OCI-LY7 (cell line): ENCODE data around the gene FLAD1. TPM values are rescaled to one million over a fixed set of nuclear protein-coding genes. Genes with fewer than 3 reads are reported as not detected.
A peak's percentile ranks its signal among the peaks of the same experiment; 100 is the strongest.

Source experiments
- BruUV-seq: library from RNA; stranded (reverse); fragments of 400-500 nt; replicated peaks from 2 replicates; lab custom pipeline; 2021; lab: Mats Ljungman, UMichigan
- CTCF ChIA-PET: fragments of 300-600 bp; sonication (Branson Sonifier 250); formaldehyde crosslinking; loops from one replicate; lab custom pipeline; 2022; ENCODE audit warnings: antibody characterized with exemption; ENCODE audit not compliant: unreplicated experiment; lab: Charles Lee
- POLR2A ChIA-PET: fragments of 300-600 bp; sonication (Branson Sonifier 250); formaldehyde crosslinking; loops from one replicate; lab custom pipeline; 2022; ENCODE audit warnings: antibody characterized with exemption; lab: Charles Lee
- DNase-seq: peaks from one replicate; pipeline ENCODE4 v3.0.0-alpha.2; 2015; ENCODE audit warnings: low spot score
- H2AFZ ChIP-seq: fragments of 200-600 bp; sonication (generic), shearing (Covaris generic); 2 replicates; pipeline ENCODE4 v1.6.1; 2014; ENCODE audit warnings: mild to moderate bottlenecking, antibody characterized with exemption, low read length, moderate library complexity
- H3K27ac ChIP-seq: fragments of 200-600 bp; sonication (generic); 2 replicates; pipeline ENCODE4 v1.5.1; 2014; ENCODE audit warnings: mixed run types, low read depth, mild to moderate bottlenecking, moderate library complexity, low read length, inconsistent platforms; ENCODE audit not compliant: poor library complexity, severe bottlenecking
- H3K36me3 ChIP-seq: fragments of 200-600 bp; sonication (generic); 2 replicates; pipeline ENCODE4 v1.6.1; 2014; ENCODE audit warnings: mild to moderate bottlenecking, antibody characterized with exemption, low read length, moderate library complexity, mixed read lengths; ENCODE audit not compliant: insufficient read depth
- H3K4me1 ChIP-seq: fragments of 200-600 bp; sonication (generic); 2 replicates; pipeline ENCODE4 v1.5.1; 2014; ENCODE audit warnings: mild to moderate bottlenecking, low read length; ENCODE audit not compliant: insufficient read depth, poor library complexity, severe bottlenecking
- H3K4me2 ChIP-seq: fragments of 200-600 bp; sonication (generic); 2 replicates; pipeline ENCODE4 v1.6.1; 2014; ENCODE audit warnings: mild to moderate bottlenecking, low read length
- H3K4me3 ChIP-seq: fragments of 200-600 bp; sonication (generic); 2 replicates; pipeline ENCODE4 v1.5.1; 2014; ENCODE audit warnings: mild to moderate bottlenecking, low read depth, low read length; ENCODE audit not compliant: poor library complexity, severe bottlenecking
- H3K79me2 ChIP-seq: fragments of 200-600 bp; sonication (generic); 2 replicates; pipeline ENCODE4 v1.6.1; 2016; ENCODE audit warnings: low read depth, mild to moderate bottlenecking, low read length, moderate library complexity, mixed read lengths; ENCODE audit not compliant: insufficient read depth
- H3K9me2 ChIP-seq: fragments of 200-600 bp; sonication (generic); 2 replicates; pipeline ENCODE4 v1.6.1; 2016; ENCODE audit warnings: mild to moderate bottlenecking, low read length, mixed read lengths; ENCODE audit not compliant: insufficient read depth
- H3K9me3 ChIP-seq: fragments of 200-600 bp; sonication (generic); 2 replicates; pipeline ENCODE4 v1.6.1; 2014; ENCODE audit warnings: mild to moderate bottlenecking, mixed run types, low read length, mixed read lengths
- H4K20me1 ChIP-seq: fragments of 200-600 bp; sonication (generic); 2 replicates; pipeline ENCODE4 v1.6.1; 2014; ENCODE audit warnings: mild to moderate bottlenecking, antibody characterized with exemption, low read length, moderate library complexity, mixed read lengths; ENCODE audit not compliant: insufficient read depth
- CTCF ChIP-seq: fragments of 200-600 bp; sonication (generic); conservative IDR thresholded peaks from 2 replicates; pipeline ENCODE4 v1.5.1; 2014; ENCODE audit warnings: mild to moderate bottlenecking, antibody characterized with exemption, low read length, moderate library complexity, mixed read lengths
- EZH2phosphoT487 ChIP-seq: fragments of 200-600 bp; sonication (generic); IDR thresholded peaks from 2 replicates; pipeline ENCODE4 v1.6.1; 2018; ENCODE audit warnings: low read depth, borderline replicate concordance, mild to moderate bottlenecking, mixed run types, antibody characterized with exemption, low read length, moderate library complexity, mixed read lengths
- intact Hi-C: fragments of 100-400 bp; cut with micrococcal nuclease; formaldehyde crosslinking; loops from one replicate; pipeline ENCODE4 v1.10.0; 2022; ENCODE audit not compliant: unreplicated experiment
- total RNA-seq, 2 experiments: library from RNA; depleted of rRNA in 1 of 2; stranded (reverse); fragments of >200 nt in 1 of 2; shearing (Covaris generic) in 1 of 2; gene quantifications; 2 replicates each; pipeline ENCODE4 v1.2.3, GENCODE V29; 2014 to 2022

Gene FLAD1
- total RNA-seq, 2 experiments from 2014 or later, result 52.7 to 57.9 TPM

DNA sequence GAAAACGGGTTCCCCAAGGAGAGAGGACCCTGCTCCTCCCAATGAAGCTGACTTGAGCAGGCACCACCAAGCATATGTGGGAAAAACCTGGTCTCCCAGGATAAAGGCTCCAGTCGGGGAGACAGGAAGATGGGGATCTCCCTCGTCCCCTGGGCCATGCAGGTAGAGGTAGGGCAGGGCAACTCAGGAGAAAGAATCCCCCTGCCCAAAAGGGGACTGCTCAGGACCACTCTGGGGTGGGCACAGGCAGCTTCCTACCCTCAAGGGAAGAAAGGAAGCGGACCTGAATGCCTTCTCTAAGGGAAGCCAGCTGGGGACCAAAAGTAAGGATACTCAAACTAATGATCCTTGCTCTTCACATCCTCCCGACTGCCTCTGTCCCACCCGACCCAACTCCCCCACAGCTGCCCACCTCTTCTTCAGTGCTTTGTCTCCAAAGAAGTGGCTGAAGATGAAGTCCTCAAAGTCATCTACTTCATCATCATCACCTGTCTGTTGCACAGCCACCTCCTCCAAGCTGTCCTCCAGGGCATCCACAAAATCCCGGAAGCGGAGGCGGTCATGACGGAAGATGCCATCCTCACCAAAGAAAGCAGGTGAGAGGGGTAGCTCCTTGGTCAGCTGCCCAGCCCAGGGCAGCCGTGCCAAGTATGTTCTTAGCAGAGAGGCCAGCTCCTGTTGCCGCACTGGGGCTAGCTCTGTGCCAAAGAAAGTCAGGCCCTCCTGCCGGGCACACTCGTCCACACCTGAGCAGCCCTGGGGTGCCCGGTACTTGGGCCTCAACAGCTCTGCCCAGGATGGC is 37.8 kb upstream of the FLAD1 start:
- peaks cover 56% of the 10 kb centered on the region for H3K4me1 ChIP-seq
- POLR2A ChIA-PET, result interaction anchor here (0.6 to 1.9 kb wide), 2 partner anchors 9 to 40 kb away, joined by 4 to 7 read pairs; partner anchors contain the start of gene PMVK
- H2AFZ ChIP-seq, result no peak overlapping the region
- intact Hi-C loops, result no loop called here
- peak overlapping the region; percentile 67 for H3K4me3 ChIP-seq
- no peaks in the 10 kb centered on the region for H4K20me1 ChIP-seq
- H3K4me2 ChIP-seq, result peak overlapping the region; percentile 99
- TF ChIP-seq CTCF (no peak), EZH2phosphoT487 (no peak)
- no peak for DNase-seq
- CTCF ChIA-PET, result interaction anchor here (2.2 kb wide), 1 partner anchor 9 kb away, joined by 13 read pairs; the partner anchor contains the start of gene PBXIP1
- H3K9me3 ChIP-seq, result no peaks in the 10 kb centered on the region
- peaks cover 26% of the 10 kb centered on the region for H3K36me3 ChIP-seq
- no peaks in the 10 kb centered on the region for H3K9me2 ChIP-seq
- peaks cover 20% of the 10 kb centered on the region; the same call in 1 of the 2 replicates for H3K79me2 ChIP-seq
- BruUV-seq, result no TSS peak
- peak overlapping the region; percentile 98 for H3K27ac ChIP-seq

DNA sequence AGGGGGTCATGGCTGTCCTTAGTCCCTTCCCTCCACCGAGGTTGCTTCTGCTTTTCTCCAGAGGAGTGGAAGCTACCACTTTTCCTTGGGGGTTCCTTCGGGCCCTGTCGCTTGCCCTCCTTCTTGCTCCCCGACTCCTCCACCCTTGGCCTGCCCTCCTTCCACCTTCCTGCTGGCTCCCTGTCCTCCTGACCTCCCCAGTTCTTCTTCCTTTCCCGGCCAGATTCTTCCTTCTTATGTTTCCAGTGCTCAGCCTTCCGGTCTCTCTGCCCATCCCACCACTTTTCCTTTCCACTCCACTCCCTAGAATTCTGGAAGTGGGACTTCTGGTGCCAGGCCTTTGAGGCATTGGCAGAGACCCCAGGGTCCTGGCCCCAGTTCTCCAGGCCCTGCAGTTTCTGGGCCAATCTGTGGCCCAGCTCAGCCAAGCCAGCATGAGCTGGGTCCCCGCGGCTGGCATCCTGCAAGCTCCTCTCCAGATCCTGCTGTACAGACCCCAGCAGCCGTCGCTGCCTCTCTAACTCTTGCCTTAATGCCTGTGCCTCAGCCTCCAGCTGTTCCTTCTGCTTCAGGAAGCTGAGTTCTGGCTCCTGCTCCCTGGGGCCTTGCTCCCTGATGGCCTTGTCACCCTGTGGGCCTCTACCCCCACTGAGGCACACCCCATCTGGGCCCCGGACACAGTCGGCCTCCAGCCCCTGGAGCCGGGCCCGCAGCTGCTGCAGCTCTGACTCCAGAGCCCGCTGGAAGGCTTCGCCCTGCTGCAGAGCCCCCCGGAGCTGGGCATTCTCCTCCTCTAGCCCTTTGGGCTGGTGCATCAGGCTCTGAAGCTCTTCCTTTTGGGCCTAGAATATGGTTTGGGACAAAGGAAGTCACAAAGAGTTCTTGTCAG is 36.9 kb upstream of the FLAD1 start:
- no peak overlapping the region for H3K4me3 ChIP-seq
- peaks cover 56% of the 10 kb centered on the region for H3K4me1 ChIP-seq
- CTCF ChIA-PET, result no interaction called here
- POLR2A ChIA-PET, result no interaction called here
- no peaks in the 10 kb centered on the region for H3K9me3 ChIP-seq
- intact Hi-C loops, result no loop called here
- no peak overlapping the region for H3K27ac ChIP-seq
- H3K4me2 ChIP-seq, result no peak overlapping the region
- H3K9me2 ChIP-seq, result no peaks in the 10 kb centered on the region
- DNase-seq, result no peak
- H2AFZ ChIP-seq, result no peak overlapping the region
- H3K79me2 ChIP-seq, result peaks cover 12% of the 10 kb centered on the region; the same call in 1 of the 2 replicates
- H4K20me1 ChIP-seq, result no peaks in the 10 kb centered on the region
- TF ChIP-seq EZH2phosphoT487 (no peak), CTCF (no peak)
- peaks cover 35% of the 10 kb centered on the region for H3K36me3 ChIP-seq
- no TSS peak for BruUV-seq
